HG03439 (cell line): ENCODE measurements around the gene CHI3L1.

Experiments
- ATAC-seq: cut with Tn5 transposase; IDR thresholded peaks from one replicate; pipeline ENCODE4 v1.9.1; 2021; ENCODE audit warnings: mild to moderate bottlenecking, moderate library complexity; ENCODE audit not compliant: unreplicated experiment

The CHI3L1 gene

DNA sequence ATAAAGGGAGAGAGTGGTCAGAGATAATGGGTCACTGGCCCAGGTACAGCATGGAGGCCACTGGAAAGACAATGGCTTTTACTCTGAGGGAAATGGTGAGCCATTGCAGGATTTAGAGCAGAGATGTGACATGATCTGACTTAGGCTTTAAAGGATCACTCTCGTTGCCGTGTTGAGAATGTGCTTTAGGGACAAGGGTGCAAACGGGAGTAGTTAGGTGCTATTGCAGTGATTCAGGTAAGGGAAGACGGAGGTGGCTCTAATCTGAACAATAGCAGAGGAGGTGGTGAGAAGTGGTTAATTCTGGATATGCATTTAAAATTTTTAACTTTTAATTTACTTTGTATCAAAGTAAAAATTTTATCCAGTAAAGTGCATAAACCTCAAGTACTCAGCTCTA lies 49.2 kb downstream of the CHI3L1 start:
- no peak for ATAC-seq

DNA sequence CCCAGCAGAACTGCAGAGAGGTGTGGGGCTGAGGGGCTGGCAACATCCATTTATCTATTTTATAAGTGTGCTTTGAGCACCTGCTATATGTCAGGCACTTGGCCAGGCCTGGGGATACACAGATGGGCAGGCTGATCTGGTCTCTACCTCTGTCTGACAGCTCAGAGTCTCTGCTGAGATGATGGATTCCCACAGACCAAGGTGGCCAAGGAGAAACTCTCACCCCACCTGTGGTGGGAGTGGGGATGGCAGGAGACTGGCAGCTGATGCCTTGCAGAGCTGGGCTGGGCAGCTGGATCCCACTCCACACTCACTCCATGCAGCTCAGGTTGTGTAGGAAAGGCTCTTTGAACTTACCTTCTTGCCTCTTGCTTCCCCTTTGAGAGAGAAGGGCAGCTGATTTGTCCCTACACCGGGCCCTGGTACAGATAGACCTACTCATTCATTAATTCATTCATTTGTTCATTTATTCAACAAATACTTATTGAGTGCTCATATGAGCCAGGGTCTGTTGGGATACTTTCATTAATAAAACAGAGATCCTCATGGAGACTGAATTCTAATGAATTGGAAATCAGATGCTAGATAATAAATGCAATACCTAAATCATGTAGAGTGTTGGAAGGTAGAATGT lies 50.0 kb downstream of the CHI3L1 start:
- ATAC-seq = no peak

DNA sequence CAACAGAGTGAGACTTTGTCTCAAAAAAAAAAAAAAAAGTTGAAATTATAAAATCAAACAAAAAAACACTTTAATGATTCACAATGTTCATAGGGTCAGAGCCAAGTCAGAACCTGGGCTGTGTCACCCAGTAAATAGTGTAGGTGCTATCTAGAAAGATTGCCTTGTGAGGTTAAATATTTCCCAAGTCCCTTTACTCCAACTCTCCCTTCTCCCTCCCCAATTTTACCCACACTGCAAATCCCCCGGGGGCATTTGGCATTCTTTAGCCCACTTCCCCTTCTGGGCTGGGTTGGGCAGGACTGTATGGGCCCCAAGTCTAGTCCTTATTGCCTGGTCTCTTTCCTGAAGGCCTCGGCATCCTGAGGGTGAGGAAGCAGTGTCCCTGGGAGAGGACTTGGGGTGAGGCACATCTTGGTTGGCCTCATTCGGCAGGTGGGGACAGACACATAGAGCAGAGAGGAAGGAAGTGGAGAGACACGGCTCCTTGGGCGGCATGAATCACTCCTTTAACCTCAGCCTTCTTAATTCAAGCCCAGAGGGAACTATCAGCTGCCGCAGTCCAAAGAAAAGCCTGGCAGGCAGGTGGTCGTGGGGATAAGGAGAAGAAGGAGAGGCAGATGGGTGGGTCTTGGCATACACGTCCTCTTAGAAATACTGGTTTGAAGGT lies 50.7 kb downstream of the CHI3L1 start:
- ATAC-seq = no peak

DNA sequence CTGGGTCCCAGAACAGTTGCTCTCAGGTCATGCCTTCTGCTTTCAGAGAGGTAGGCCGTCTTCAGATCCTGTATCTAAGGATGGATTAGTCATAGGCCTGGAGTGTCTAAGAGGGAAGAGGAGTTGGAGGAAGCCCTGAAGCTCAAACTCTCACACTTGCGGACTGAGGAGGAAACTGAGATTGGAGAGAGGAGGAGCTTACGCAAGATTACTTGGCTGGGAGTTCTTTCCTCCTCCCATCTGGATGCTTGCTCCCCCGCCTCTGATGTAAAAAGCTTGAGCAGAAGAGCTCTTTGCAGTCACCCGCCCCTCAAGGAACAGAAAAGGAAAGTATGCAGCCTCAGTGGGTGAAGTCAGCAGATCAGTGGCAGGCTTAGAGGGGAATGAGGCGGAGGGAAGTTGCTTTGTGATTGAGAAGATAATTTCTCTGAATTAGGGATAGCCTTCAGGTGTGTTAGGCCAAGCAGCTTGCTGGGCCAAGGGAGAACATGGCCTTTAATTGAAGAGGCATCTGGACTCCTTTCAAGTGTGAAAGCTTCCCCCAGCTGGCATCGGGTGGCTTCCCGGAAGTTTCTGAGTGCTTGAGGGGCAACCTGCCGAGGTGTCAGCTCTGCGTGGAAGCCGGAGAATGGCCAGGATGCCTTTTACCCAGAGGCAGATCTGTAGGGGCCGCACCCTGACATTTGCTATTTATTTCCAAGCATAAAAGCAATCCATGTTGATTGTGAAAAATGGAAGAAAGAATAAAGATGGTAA lies 52.4 kb downstream of the CHI3L1 start:
- ATAC-seq = no peak

DNA sequence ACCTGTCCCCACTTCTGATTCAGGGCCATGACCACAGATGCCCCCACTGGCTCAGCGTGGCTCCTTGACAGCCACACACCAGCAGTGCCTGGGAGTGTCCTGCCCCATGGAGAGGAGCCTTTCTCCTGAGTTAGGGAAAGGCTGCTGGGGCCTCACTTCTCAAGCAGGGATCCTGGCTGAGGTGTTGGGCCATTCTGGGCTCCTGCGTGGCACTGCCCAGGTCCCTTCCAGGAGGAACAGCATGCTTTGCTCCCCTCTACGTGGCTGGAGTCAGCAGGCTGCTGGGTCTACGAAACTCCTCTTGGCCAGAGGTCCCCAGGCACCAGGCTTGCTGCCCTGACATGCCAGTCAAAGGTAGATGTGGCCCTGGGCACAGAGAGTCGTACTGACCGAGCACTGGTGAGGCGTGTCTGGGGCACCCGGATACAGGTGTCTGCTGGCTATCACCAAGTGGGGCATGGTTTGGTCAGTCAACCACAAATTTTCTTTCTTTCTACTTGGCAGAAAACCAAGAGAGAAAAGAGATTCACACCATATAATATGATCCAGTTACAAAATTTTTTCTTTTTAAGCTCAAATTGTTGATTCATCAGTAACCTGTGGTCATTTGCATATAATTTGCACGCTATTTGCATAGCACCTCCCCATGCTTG lies 54.8 kb downstream of the CHI3L1 start:
- ATAC-seq = no peak

DNA sequence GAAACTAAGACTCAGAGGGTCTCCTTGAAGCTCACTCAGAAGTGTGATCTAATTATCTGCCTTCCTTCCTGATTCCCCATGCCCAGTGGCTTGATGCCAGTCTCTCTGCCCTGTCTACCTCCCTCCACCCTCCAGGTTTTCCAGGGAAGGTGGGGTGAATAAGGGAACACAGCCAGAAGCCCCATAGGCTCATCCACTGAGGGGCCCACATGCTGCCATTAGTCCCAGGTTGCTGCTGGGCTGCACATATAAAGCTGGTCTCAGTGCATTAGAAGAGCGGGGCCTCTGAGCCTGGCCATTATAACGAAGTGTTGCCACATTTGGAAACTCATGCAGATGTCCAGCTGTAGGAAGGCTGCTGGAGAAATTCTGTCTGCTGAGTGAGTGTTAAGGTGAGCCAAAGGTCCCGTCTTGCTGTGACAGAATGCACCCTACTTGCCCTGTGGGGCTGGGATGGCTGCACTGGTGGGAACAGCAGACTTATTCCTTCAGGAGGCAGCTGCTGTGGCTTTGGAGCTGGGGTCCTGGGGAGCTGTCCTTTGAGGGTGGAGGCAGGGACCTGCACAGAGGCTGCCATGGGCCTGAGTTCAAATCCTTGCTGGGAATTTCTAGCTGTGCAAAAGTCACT lies 56.0 kb downstream of the CHI3L1 start:
- no peak for ATAC-seq

DNA sequence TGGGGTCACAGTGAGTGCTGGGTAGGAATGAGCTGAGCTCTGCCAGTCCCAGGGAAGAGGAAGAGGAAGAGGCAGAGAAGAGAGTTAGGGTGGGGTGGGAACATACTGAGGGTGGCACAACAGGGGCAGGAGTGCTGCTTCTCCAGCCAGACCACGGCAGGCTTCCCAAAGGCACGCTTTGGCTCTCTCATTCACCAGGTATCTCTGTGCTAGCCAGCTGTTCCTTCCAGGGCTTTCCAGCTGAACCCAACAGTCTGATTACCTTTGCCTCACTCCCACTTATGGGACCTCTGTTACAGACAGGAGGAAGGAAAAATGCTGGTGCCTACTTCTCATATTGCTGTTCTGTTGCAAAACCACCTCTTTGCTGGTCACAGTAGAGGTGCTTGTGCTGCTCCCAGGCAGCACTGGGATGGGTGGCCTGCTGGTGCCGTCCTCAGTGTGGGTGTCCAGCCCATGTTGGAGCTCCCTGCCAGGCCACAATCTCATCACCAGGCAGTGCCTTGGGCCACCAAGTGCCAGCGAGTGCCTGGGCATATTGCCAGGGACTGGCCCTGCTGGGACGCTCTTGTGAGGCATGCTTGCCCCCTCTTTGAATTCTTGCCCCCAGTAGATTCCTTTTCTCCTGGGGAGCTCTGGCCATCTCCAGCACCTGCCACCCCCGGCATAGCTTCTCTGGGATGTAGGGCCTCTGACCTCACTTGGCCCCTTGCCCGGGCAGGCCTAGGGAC lies 56.8 kb downstream of the CHI3L1 start:
- no peak for ATAC-seq
